ENCODE measurements around the gene CBX2.
A peak's percentile ranks its signal among the peaks of the same experiment; 100 is the strongest.

Gene CBX2

DNA sequence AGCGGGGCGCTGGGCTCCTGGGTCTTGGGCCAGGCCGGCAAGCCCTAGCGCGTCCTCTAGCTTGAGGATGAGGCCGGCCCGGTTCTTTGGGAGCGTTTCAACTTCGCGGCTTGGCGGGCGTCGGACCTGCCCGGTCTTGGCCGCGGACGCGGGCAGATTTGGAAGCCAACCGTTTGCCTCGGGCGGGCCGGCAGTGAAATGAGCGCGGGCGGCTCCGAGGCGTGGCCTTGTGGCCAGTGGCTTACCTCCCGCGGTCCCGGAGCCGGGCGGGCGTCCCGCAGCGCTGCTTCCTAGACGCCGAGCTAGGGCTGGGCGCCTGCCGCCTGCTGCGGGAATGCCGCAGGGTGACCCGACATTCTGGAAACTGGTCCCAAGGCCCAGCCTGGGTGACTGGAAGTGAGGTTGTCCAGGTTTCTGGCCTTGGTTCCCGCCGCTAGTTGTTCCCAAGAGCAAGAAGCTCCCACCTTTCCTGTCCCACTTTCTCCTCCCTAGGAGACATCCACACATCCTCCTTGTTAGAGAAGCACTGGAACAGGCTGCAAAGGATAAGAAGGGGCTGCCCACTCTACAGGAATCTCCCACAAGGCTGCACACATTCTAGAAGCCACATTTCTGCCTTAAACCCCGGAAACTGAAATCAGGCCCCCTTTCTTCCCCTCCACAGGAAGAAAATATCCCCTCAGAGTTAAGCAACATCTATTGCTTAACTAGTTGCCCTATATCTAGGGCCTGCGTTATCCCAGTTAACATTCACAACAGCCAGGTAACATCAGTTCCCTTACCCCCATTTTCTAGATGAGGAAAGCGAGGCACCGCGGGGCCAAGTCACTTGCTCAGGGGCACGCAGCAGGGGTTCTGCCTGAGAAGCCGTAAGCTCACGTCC is 23.4 kb downstream of the CBX2 start:
- no peak for DNase-seq

DNA sequence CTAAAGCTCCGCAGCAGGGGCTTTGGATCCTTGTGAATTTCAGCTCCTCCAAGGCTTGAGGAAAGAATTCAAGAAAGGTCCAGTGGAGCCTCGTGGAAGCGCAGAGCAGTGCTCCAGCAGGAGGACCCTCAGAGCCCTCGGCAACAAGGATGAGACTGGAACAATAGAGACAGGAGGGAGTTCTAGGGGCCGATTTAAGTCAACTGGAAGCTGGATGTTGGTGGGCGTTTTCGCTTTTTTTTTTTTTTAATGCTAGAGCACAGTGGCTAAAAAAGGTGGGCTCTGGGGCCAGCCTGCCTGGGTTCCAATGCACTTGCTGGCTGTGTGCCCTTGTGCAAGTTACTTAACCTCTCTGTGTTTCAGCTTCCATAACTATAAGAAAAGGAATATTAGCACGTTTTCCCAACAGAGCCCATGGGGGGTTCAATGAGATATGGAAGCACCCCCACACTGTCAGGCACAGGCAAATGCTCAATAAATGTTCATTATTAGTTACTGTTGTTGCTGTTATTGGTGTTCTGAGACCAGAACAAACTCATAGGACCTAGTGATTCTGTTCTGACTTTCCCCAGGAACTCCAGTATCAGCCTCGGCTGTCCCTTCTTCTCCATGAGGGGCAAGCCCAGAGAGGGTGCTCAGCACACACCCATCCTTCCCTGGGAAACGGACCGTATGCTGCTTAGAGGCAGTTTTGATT is 24.2 kb downstream of the CBX2 start:
- DNase-seq = no peak

DNA sequence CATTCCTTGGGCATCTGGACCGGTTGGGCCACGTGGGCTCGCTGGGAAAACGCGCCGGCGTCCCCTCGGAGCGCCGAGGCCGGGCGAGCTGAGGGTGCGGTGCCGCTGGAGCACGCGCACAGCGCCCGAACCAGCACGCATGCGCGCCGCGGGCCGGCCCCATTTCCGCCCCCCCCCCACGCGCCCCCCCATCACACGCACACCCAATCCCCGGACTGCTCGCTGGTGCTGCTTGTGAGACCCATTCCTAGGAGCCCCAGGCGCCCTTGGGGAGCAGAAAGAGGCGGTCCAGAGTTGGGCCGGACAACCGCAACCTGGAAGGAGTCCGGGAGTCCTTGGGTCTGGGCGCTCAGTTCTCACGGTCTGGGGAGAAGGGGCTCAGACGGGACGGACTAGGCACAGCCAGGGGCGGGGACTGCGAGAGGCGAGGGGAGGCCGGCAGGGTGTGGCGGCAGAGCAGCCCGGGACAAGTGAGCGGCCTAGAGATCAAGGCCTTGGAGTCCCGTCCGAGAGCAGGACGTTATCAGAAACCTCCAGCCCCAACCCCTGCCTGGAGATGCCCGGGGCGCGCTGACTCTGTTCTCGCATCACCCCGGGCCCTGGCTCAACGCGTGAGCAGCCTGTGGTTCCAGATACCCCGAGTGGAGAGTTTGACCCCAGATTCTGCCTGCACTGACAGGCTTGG is 24.9 kb downstream of the CBX2 start:
- no peak for DNase-seq

DNA sequence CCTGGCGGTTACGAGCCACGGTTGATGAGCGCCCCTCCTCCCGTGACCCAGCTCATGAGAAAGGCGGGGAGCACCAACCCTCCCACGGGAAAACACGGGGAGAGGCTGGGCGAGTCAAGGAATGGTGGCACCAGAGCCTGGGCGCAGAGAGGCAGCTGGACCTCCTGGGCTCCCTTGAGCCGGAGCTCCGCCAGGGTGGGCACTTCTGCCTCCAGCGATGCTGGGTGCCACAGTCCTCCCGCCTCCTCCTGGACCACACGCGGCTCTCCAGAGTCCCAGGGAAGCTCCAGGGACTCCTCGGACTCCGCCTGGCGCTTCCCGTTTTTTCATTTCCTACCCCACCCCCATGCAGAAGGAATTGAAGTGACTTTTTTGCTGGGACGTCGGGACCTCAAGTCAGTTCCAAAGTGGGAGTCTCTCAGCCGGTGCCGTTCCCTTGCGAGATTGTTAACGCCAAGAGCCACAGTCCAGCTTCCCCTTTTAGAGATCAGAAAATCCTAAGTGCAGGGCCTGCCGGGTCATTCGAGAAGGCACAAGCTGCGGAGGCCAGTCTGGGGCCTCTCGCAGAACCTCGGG is 25.6 kb downstream of the CBX2 start:
- DNase-seq = no peak

DNA sequence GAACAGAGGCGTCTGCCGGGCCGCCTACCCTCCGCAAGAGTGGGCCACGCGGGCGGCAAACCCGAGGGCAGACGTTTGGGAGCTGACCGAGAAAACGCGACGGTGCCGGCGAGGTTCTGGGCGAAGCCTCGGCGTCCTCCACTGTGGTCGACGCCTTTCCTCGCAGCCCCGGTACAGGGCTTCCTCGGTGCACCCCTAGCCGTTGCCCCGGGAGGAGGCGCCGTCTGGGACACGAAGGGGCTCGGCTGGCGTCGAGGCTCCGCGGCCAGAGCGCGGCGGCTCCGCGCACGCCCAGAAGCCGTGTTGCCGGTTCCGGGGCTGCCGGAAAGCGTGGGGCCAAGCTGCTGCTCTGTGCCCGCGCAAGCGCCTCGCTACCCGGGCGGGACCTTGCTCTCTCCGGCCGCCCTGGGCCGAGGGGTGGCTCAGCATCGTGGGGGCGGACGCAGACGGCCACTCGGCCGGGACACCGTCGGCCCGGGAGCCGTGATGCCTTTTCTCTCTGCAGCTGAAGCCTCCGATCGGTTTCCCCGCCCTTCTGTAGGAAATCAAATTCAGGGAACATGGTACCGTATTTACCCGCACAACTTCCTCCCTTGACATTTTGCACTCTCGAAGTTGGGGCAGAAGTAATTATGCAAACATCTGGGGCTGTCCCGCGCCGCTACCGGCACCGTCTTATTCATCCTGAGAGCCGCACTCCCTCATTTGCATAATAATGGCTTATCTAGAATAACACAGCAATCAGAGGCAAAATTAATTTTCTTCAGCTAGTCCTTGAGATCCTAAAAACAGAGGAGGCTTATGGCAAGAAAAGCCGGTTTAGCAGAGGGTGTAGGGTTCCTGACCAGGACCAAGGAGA is 26.3 kb downstream of the CBX2 start:
- no peak for DNase-seq

DNA sequence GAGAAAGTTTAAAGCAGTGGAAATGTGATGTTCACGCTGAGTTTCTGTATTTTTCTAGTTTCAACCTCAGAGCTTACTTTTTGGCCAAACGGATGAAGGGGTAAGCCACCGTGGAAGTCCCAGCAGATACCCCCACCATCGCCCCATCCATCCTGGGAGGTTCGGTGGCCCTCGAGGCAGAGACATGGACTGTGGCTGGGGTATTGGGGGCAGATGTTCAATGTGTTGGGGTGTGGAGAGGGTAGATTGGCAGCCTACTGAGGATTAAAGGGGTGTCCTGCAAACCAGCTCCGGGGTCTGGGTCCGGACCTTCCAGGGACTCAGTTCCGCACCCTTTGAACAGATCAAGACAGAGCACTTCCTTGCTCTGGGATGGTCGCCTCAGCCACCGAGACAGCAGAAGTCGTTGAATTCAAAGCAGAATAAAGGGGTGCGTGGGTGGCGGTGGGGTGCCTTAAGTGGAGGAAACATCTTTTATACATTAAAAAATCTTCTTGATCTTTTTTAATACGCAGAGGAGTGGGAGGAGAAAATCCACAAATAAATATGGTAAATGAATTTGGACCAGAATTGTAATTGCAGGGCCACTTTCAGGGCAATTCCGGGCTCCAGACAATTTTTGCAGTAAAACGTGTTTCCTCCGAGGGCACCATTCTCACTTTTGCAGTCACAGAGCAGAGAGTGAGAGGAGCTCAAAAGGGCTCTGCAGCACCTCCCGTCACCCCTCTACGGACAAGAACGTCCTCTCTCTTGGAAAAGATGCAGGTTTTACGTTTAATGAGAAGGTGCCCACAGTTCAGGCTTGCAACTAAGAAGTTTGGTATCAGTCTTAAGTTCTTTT is 27.1 kb downstream of the CBX2 start:
- DNase-seq = no peak

DNA sequence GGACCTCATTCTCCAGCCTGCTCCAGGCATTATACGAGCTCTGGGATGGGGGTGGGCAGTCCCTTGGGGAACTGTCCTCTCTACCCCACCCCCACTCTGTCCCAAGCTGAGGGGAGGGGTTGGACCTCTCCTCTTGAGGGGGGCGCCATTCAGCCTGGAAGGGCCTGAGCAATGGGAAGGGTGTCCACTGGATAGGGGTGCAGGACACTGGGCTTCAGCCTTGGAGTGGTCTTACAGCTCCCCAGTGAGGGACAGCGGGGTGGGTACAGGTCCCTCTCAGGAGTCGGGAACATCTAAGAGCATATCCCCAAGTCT is 28.5 kb downstream of the CBX2 start:
- no peak for DNase-seq

DNA sequence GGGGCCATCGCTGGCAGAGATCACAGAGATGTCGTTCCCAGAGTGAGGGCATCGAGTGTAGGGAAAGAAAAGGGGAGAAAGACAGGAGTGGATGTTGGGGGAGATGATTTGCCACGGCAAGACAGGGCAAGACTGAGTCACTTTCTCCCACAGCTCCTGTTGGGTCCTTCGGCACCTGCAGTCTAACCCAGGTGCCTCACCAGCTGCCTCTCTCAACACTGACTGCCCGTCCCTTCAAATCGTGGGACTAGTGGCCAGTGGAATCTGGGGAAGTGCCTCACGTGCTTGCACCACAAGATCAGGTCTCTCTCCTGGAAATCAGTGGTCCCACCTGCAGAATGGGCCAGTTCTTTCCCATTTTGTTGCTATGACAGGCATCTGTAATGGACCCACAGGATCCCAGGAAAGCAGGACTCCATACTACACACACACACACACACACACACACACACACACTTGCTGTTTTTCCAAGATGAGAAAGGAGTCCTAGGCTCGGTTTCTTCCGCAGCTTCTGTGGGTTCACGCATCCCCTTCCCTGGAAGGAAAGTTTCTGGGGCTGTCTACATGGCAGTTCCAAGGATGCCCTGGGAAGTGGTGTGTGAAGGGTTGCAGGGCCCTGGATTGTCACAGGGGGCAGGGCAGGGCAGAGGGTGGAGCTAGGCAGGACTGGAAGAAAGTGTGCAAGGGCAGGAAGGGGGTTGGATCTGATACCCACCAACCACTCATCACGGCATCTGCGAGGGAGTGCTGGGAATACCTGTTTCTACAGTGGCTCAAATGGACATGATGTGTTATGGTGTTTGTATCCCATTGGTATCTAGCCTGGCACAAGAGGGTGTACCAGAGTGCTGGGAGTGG is 29.1 kb downstream of the CBX2 start:
- no peak for DNase-seq

DNA sequence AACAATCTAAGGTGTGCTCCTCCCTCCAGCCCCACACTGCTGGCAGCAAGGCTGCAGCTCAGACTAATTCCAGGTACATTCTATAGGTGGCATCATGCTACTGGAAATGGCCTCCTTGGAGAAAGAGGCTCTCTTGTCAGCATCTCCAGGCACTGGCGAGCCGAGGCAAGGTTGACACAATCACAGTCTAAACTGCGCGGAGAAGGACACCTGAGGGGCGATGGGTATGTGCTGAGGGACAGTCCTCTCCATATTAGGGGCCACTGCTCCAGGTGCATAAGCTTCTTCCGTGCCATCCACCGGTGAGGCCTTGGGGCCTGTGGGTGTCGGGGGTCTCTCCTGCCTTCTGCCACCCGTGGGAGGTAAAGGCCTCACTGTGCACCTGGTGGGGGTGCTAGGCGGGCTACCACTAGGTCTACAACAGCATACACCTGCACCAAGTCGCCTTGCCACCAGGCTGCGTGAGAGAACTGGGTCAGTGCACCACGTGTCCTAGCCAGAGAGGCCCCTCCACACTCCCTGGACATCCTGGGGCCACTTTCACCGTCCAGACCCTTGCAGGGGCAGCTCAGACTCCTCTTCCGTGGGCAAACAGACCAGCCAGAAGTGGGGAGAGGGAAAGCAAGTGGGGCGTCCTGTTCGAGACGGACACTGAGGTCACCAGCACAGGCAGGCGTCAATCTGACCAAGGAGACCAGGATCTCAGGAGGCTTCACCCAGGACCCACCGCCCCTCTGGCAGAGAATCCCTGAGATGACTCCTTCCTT is 31.0 kb downstream of the CBX2 start:
- no peak for DNase-seq

DNA sequence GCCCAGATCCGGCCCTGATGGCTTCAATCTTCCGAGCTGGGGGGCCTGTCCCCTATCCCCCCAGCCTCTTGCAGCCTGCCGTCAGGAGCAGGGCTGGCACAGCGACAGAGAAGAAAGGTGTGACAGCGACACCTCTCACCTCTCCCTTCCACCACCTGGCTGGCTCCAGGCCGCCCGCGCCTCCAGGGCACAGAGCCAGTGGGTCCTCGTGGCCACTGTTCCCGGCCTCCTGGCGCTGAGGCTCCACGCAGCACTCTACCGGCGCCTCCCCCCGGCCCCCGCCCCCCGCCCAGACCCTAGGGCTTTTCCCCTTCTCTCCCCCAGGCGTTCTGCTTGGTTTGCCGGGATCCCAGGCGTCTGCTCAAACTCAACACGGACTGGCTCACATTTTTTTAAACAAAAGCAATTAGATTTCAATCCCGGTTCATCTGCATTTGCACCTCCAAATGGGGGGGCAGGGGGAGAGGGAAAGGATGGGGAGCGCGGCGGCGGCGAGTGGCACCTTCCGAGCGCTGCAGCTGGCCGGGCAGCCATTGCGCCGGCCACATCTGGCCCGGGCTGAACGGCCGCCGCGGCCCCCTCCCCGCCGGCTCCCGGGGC is 31.7 kb downstream of the CBX2 start:
- no peak for DNase-seq

DNA sequence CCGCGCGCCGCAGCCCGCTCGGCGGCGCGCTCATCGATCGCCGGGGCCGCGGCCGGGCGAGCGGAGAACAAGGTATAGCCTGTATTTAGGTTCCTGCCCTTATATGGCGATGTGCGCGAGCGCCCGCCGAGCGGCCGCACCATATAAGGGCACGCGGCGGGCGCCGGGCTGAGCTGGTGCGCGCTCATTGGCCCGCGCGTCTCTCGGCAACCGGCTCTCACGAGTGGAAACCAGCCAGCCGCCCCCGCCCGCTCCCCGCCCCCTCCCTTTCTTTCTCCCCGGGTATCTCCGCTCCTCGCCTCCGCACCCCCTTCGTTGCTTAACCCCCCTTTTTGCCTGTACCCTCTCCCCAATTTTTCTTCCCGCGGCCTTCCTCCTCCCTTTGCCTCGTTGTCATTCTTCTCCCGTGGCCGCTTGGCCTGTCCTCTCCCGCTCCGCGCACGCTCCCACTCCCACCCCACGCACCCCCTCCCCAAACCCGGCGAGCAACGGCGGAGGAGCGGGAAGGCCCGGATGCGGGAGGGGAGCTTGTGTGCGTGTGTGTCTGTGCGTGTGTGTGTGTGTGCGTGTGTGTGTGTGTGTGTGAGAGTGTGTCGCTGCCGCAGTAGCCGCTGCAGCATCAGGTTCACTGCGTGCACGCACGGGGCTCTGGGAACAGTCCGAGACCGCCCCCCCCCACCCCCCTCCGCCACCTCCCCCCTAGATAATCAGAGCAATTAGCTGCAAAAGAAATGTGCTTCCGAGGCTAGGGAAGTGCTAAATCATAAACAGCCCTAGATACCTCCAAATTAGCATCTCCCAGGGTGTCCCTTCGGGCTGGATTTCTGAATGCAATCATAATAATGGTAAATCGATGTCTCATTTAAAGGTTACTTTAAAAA is 32.4 kb downstream of the CBX2 start:
- DNase-seq = peak; percentile 42

DNA sequence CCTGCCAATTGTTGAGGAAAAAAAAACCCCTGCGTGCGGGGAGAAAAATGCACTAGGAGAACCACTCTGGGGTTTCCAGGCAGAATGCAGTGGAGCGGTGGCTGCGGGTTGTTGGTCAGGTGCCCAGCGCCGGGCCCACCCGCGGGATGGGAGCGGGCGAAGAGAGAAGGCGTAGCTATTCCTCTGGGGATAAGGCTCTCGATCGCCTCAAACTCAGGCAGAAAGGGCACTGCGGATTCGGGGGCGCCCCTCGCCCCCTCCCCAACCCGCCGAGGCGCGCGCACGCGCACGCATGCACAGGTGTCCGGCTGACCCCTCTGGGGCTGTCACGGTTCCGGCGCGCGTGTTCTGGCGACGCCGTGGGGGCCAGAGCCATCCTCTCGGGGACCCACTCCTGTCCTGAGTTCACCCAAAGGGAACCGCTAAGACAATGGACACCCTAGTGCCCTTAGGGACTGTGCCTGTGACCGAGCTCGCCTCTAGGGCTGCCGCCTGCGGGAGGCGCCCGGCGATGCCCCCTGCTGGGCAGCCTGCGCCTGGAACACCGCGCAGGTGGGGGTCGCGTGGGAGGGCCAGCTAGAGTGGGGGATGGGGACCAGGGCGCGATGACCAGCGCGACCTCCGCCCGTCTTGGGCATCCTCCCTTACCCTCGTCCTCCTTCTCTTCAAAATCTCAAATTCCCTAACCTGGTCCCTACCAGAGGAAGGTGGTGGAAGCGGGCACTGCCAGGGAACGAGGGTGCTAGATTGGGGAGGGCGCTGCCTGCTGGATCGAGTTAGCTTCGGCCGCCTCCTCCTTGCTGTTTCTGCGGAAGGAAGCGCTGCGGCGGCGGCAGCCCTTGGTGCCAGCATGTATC is 33.3 kb downstream of the CBX2 start:
- DNase-seq = no peak

DNA sequence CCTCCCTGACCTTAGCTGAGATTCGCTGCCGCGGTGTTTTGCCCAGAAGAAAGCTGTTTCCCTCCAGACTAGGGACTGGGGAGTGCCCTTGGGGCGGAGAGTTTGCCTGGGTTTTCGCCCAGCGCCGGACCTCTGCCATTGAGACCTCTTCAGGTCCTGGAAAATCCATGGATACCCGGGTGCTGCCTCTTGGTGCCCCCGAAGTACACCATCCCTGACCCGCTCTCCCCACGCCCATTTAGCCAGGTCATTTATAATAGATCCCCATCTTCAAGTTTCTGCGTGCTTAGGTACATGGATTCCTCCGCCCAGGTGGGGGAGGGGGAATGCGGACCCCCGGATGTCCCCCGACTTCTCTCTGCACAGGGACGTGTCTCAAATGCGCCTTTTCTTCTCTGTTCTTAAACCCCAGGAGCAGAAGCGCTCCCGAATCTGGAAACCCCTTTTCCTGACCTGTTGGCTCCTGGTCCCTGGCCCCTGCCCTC is 34.0 kb downstream of the CBX2 start:
- no peak for DNase-seq

DNA sequence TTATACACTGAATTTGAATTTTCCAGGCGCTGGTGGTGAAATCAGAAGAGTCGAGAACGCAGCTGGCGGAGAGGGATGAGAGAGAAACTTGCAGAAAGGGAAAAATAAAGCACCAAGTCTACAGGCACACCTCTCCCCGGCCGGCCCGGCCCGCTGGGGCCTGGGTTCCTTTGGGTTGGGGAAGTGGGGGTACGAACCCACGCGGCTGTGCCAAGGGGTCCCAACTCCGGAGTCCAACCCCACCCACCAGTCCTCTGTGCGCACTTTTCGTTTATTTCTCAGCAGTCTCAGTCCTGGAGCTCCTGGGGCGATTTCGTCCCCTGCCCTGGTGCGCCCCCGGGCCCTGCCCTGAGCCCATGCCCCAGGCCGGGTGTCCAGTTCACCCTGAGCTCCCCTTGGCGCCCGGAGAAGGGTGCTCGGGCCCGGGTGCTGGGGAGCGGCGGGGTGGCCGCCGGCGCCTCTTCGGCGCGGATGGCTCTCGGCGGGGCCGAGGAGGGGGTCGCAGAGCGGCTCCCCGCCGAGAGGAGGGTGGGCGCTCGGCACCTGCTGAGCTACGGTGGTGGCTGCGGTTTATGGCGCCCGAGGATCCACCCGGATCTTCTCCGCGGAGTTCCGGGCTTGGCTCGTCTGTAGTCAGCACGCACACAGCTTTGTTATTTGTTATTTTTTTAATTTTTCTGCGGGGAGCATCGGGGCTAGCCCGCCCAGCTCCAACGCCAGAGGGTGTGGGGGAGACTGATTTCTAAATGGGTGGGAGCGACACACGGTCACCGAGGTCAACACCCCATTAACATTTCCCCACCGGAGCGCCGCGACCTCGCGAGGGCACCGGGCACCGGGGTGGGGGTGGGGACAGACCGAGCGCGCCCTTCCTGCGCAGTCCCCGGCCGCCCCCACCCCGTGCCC is 34.7 kb downstream of the CBX2 start:
- DNase-seq = no peak

DNA sequence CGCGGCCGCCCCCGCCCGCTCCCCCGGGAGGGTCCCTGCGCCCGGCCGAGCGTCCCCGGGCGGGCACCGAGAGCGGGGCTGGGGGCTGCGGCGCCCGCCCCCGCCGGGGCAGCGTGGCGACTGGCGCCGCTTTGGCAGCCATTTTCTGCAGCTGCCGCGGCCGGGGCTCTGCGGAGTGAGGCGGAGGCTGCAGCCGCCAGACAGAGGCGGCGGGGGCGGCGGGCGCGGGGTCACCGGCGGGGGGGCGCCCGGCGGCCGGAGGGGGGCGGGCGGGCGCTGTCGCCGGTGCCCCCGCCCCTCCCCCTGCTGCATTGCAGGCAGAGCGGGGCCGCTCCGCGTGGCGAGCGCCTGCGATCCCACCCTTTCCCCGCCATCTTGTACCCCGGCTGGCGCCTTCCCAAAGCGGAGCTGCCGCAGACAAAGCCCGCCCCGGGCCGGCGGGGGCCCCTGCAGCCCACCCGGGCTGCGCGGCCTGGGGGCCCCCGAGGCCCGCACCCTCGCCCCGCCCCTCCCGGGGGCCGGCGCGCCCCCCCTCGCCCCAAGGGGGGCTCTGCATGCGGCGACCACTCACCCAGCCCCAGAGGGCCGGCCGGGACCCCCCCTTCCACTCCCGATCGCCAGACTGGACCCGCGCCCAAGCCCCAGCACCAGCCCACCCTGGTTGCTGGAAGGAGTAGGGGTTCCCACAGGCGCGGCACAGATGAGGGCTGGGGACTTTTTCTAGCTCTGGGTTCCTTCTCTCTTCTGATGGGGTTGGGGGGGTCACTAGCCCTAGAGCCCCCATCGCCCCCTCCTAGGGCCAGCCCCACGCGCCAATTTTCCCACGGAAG is 35.6 kb downstream of the CBX2 start:
- no peak for DNase-seq

All from NCI-H187 treated with DMSO at 0.1 percent for 48 hours (cell line).